Smooth muscle cell (in vitro differentiated cells): ENCODE measurements around the gene TM4SF20. TPM values are rescaled to one million over a fixed set of nuclear protein-coding genes. Genes with fewer than 3 reads are reported as not detected.

Experiments
- DNase-seq: peaks from one replicate; lab custom pipeline; 2025; ENCODE audit not compliant: unreplicated experiment; lab: John Stamatoyannopoulos, UW
- H2AFZ ChIP-seq: fragments of 200-600 bp; sonication (generic); 2 replicates; pipeline ENCODE4 v1.6.0; 2016; ENCODE audit warnings: antibody characterized with exemption, low read depth, mild to moderate bottlenecking
- H3F3A ChIP-seq: fragments of 200-600 bp; sonication (generic); 2 replicates; pipeline ENCODE4 v1.6.0; 2017; ENCODE audit warnings: antibody characterized with exemption, low read depth
- H3K27ac ChIP-seq: fragments of 200-600 bp; sonication (generic); 2 replicates; pipeline ENCODE4 v1.5.1; 2016; ENCODE audit warnings: low read depth, mild to moderate bottlenecking
- H3K27me3 ChIP-seq: fragments of 200-600 bp; sonication (generic); 2 replicates; pipeline ENCODE4 v1.6.1; 2016; ENCODE audit warnings: low read depth, mild to moderate bottlenecking
- H3K36me3 ChIP-seq: fragments of 200-600 bp; sonication (generic); 2 replicates; pipeline ENCODE4 v1.5.1; 2016; ENCODE audit warnings: low read depth
- H3K4me1 ChIP-seq: fragments of 200-600 bp; sonication (generic); 2 replicates; pipeline ENCODE4 v1.5.1; 2016; ENCODE audit warnings: low read depth
- H3K4me2 ChIP-seq: fragments of 200-600 bp; sonication (generic); 2 replicates; pipeline ENCODE4 v1.6.0; 2016; ENCODE audit warnings: mild to moderate bottlenecking
- H3K4me3 ChIP-seq: fragments of 200-600 bp; sonication (generic); 2 replicates; pipeline ENCODE4 v1.5.1; 2016; ENCODE audit warnings: mild to moderate bottlenecking
- H3K79me2 ChIP-seq: fragments of 200-600 bp; sonication (generic); 2 replicates; pipeline ENCODE4 v1.6.0; 2016; ENCODE audit warnings: low read depth, mild to moderate bottlenecking
- H3K9ac ChIP-seq: fragments of 200-600 bp; sonication (generic); 2 replicates; pipeline ENCODE4 v1.6.0; 2016; ENCODE audit warnings: low read depth
- H3K9me3 ChIP-seq: fragments of 200-600 bp; sonication (generic); replicated peaks from 2 replicates; pipeline ENCODE4 v1.5.1; 2016; ENCODE audit warnings: low read depth
- H4K20me1 ChIP-seq: fragments of 200-600 bp; sonication (generic); 2 replicates; pipeline ENCODE4 v1.6.0; 2016; ENCODE audit warnings: low read depth
- WGBS: methylation state at CpG from one replicate; pipeline ENCODE4 v1.1.7; 2016; ENCODE audit warnings: low lambda C conversion rate; 5-methylcytosine and 5-hydroxymethylcytosine counted together
- polyA plus RNA-seq: library from polyadenylated mRNA; unstranded; fragments of >200 nt; fragmentation: Nextera tagmentation; extraction: Ambion mirVana; gene quantifications from 2 replicates; pipeline ENCODE4 v1.2.1, GENCODE V29; 2016
- total RNA-seq: library from RNA; depleted of rRNA; stranded (reverse); fragments of >200 nt; gene quantifications from 2 replicates; pipeline ENCODE4 v1.2.3, GENCODE V29; 2014
- TF ChIP-seq, protein P1 (sequence below): fragments of 200-600 bp; sonication (generic); IDR thresholded peaks from 2 replicates; pipeline ENCODE4 v1.5.1; 2017; ENCODE audit warnings: borderline replicate concordance, mild to moderate bottlenecking, antibody characterized with exemption; ENCODE audit not compliant: insufficient read depth, poor library complexity, severe bottlenecking

TM4SF20 gene
- total and polyA plus RNA-seq, 2 experiments from 2014 or later: not detected

DNA sequence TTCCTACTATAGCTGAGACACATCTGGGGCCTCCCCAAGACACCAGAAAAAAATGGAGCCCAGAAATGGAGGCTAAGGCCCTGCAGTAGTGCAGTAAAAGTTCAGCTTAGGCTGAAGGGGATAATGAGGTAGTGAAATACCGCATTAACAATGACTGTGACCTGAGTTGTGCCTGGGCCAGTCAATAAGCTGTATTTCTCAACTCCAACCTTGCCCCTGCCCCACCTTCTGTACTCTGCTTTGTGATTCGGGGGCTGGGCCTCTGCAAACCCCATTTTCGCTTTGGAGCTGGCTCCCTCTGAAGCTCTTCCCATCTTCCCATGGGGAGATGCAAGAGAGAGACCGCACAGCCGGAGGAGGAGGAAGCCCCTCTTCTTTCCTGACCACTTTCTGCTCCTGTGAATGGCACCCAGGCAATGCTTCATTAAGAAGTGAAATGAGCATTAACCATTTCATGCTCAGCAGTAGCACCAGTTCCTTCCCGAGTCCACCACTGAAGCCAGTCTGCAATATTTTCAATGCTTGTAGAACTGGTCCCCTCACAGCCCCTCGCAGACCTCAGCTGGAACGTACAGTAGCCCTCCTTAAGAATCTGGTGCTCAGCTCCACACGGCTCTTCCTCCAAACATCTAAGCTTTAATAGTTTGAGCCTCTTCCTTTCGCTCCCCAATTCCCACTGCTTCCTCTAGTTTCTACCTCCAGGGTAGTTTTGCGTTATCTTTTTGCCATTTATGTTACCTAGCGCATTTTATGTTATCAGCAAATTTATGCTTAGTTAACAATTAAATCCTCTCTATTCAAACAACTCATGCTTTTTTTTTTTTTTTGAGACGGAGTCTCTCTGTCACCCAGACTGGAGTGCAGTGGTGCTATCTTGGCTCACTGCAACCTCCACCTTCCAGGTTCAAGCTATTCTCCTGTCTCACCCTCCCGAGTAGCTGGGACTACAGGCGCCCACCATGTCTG lies 41.3 kb upstream of the TM4SF20 start:
- TF ChIP-seq, protein P1, sequence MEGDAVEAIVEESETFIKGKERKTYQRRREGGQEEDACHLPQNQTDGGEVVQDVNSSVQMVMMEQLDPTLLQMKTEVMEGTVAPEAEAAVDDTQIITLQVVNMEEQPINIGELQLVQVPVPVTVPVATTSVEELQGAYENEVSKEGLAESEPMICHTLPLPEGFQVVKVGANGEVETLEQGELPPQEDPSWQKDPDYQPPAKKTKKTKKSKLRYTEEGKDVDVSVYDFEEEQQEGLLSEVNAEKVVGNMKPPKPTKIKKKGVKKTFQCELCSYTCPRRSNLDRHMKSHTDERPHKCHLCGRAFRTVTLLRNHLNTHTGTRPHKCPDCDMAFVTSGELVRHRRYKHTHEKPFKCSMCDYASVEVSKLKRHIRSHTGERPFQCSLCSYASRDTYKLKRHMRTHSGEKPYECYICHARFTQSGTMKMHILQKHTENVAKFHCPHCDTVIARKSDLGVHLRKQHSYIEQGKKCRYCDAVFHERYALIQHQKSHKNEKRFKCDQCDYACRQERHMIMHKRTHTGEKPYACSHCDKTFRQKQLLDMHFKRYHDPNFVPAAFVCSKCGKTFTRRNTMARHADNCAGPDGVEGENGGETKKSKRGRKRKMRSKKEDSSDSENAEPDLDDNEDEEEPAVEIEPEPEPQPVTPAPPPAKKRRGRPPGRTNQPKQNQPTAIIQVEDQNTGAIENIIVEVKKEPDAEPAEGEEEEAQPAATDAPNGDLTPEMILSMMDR: no peak

DNA sequence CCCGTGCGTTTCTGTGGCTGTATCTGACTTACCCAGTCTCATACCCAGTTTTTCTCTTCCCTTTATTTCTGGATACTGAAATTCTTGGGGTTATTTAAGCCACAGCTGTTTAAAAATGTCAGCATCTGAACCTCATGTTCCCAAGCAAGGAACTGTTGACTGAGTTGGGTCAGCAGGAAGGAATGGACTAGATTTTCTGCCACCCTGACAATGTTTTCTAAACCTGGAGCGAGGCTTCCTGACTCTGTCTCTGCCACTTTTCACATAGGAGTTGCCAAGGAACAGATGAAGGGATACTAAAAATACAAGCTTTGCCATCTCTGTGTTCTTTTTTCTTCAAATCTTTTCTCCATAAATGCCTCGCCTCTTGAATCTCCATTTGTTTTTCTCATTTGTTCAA lies 37.6 kb upstream of the TM4SF20 start:
- WGBS: 96% methylated on average over 4 of the region's 4 CpGs
- Histone ChIP-seq H3K9ac (no peak overlapping the region), H3K4me1 (no peaks in the 10 kb centered on the region), H2AFZ (peak overlapping the region; percentile 62), H3K27ac (no peak overlapping the region), H3F3A (no peaks in the 10 kb centered on the region), H3K79me2 (no peaks in the 10 kb centered on the region), H3K4me3 (no peak overlapping the region), H3K27me3 (no peaks in the 10 kb centered on the region), H3K36me3 (no peaks in the 10 kb centered on the region), H4K20me1 (no peaks in the 10 kb centered on the region), H3K4me2 (no peak overlapping the region), H3K9me3 (no peaks in the 10 kb centered on the region)
- TF ChIP-seq, protein P1: no peak
- no peak for DNase-seq

More for the DNA sequence above, 41.3 kb upstream of the TM4SF20 start:
- Histone ChIP-seq H3K9ac (no peak overlapping the region), H3K4me3 (no peak overlapping the region), H2AFZ (no peak overlapping the region), H3K4me2 (no peak overlapping the region), H4K20me1 (no peaks in the 10 kb centered on the region), H3F3A (no peaks in the 10 kb centered on the region), H3K9me3 (no peaks in the 10 kb centered on the region), H3K36me3 (no peaks in the 10 kb centered on the region), H3K27me3 (no peaks in the 10 kb centered on the region), H3K4me1 (no peaks in the 10 kb centered on the region), H3K79me2 (no peaks in the 10 kb centered on the region), H3K27ac (no peak overlapping the region)
- DNase-seq: no peak
- WGBS: 88% methylated on average over 15 of the region's 15 CpGs

DNA sequence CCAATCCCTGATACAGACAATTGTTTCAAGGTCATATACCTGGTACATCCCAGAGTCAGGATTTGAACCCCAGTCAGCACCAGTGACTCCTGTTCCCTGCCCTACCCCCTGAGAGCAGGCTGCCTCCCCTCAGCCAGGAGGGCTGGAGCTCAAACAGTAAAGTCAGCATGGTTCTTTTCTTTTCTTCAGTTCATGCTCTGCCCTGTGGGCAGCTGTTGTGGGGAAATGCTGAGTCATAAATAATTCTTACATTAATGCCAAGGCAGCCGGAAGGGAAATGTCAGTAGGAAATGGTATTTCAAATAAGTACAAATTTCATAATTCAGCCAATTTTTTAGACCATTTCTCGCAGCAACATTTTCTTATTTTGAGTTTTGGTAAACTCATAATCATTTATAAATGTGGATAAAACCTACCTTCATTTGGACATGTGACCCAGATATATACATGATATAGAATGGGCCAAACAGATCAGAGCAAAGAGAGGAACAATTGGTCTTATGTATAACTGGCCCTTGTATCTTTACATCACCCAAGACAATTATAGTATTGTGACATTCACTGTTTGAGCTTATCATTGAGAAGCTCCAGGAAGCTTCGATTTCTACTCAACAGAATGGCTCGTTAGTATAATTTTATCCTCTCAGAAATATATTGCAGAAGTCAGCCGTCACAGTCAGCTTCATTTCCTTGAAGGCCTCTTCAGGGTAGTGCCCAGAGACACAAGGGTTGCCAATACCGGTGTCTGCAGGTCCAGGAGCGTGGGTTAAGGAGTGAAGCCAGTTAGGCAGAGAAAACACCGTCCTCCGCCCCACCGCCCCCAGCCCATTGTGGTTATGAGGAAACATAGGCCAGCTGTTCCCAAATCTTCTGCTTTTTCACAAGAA lies 36.7 kb upstream of the TM4SF20 start:
- H3K9me3 ChIP-seq: no peaks in the 10 kb centered on the region
- H3K4me3 ChIP-seq: no peak overlapping the region
- H3K79me2 ChIP-seq: no peaks in the 10 kb centered on the region
- H3K36me3 ChIP-seq: no peaks in the 10 kb centered on the region
- H3K4me2 ChIP-seq: no peak overlapping the region
- H3K4me1 ChIP-seq: peaks cover 4% of the 10 kb centered on the region
- no peak for DNase-seq
- H2AFZ ChIP-seq: no peak overlapping the region
- 84% methylated on average over 10 of the region's 10 CpGs for WGBS
- H3K9ac ChIP-seq: no peak overlapping the region
- peaks cover 4% of the 10 kb centered on the region for H3F3A ChIP-seq
- no peaks in the 10 kb centered on the region for H4K20me1 ChIP-seq
- peak overlapping the region; percentile 47 for H3K27ac ChIP-seq
- no peaks in the 10 kb centered on the region for H3K27me3 ChIP-seq
- TF ChIP-seq, protein P1: no peak
